ENCODE results near the gene HERC5.
"Not testable (repeated sequence)": the region's sequence is repeated elsewhere in the genome, so short reads cannot be mapped to it uniquely, and the experiment has no call there.

The HERC5 gene

DNA sequence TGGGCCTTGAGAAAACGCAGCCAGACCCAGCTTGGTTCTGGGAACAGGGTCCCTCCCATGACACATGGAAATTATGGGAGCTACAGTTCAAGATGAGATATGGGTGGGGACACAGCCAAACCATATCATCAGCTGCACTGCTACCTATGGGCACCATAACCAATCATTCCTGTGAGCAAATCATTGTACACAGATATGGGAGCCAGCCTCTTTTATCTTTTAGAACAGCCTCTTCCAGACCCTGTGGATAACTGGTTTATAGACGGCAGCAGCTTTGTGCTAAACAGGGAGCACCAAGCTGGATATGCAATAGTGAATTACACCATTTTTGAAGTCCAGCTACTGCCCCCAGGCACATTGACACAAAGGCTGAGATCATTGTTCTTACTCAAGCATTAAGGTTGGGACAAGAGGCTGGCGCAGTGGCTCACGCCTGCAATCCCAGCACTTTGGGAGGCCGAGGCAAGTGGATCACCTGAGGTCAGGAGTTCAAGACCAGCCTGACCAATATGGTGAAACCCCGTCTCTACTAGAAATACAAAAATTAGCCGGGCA lies 8.6 kb upstream of the HERC5 start:
- DNase-seq (ENCODE audit: low read depth, low spot score), result not testable (repeated sequence)

GRCh38 chr4:88448889-88449288 lies 8.0 kb upstream of the HERC5 start:
- DNase-seq (ENCODE audit: low read depth, low spot score), result no peak

GRCh38 chr4:88449290-88449689 lies 7.6 kb upstream of the HERC5 start:
- DNase-seq (ENCODE audit: low read depth, low spot score), result no peak

DNA sequence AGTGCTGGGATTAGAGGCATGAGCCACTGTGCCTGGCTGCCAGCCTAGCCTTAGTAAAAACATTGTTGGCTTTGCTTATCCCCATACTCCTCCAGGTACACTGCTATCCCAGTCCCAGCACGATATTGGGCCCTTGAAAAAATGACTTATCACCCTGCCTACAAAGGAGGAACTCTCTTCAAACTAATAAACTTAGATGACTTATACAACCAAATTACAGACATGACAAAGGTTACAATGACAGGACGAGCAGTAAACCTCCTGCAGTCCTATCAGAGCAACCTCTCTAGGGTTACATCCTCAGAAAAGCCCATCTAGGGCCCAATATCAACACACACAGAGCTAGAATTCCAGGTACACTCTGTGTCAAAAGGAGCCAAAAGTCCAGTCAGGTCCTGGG lies 5.7 kb upstream of the HERC5 start:
- no peak for DNase-seq (ENCODE audit: low read depth, low spot score)

DNA sequence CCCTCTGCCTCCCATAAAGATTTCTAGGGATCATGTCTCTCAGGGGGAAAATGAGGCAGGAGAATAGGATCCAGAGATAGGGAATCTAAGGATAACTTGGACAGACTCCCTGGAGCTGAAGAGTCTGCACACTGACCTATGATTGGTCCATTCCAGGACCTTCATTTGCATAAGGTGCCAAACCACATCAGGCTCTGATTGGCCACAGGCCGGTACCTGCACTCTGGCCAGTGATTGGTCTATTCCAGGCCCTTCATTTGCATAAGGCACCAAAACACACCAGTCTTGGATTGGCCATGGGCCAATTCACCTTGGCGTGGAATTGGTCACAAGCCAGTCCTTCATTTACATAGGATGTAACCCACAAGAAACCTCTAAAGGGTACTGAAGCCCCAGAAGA lies 4.0 kb upstream of the HERC5 start:
- no peak for DNase-seq (ENCODE audit: low read depth, low spot score)

- DNase-seq (ENCODE audit: low read depth, low spot score), result no peak
Measured at GRCh38 chr4:88457307-88458103, 586 bp downstream of the HERC5 start.

- DNase-seq (ENCODE audit: low read depth, low spot score), result no peak
Measured at GRCh38 chr4:88458104-88458740, 1.3 kb downstream of the HERC5 start.

- no peak for DNase-seq (ENCODE audit: low read depth, low spot score)
Measured at GRCh38 chr4:88465653-88466192, 8.8 kb downstream of the HERC5 start.

- DNase-seq (ENCODE audit: low read depth, low spot score), result no peak
Measured at GRCh38 chr4:88467392-88467791, 10.5 kb downstream of the HERC5 start.

DNA sequence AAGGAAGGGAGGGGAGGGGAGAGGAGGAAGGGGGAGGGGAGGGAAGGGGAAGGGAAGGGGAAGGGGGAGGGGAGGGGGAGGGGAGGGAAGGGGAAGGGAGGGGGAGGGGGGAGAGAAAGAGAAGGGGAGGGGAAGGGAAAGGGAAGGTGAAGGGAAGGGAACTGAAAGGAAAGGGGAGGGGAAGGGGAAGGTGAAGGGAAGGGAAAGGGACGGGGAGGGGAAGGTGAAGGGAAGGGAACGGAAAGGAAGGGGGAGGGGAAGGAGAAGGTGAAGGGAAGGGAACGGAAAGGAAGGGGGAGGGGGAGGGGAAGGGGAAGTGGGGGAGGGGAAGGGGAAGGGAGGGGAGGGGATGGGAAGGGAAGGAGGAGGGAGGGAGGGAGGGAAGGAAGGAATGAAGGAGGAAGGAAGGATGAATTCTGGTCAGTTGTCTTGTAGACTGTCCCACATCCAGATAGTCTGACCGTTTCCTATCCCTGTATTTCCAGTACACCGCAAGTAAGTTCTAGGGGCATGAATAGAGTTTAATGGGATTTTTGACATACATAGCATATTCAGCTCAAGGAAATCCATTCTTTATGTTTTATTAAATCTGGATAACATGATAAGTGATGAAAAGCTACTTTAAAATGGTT lies 20.4 kb downstream of the HERC5 start:
- no peak for DNase-seq (ENCODE audit: low read depth, low spot score)

GRCh38 chr4:88478247-88478646 lies 21.3 kb downstream of the HERC5 start:
- DNase-seq (ENCODE audit: low read depth, low spot score), result no peak

- DNase-seq (ENCODE audit: low read depth, low spot score), result no peak
Measured at GRCh38 chr4:88481537-88481936, 24.6 kb downstream of the HERC5 start.

DNA sequence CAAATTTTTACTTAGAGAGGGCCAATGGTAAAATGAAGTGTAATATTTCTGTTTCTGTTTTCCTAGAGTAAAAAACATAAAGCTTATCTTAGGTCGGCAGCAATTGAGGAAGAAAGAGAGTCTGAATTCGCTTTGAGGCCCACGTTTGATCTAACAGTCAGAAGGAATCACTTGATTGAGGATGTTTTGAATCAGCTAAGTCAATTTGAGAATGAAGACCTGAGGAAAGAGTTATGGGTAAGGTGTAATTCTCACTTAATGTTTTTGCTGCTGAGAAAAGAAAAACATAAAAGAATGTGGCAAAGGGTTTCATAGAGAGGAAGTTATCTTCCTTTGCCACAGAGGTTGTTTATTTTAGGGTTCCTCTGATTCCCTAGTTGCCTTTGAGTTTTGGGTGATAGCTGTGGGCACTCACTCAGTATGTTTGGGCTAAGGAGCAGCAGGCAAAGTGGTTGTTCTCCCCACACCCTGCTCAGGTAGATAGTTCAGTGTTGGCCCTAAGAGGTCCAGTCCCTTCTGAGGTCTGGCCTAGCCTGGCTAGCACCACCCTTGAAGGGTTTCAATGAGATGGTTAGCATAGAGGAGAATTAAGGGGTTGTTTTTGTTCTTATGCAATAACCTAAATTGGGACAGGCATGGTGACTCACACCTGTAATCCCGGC lies 32.3 kb downstream of the HERC5 start:
- DNase-seq (ENCODE audit: low read depth, low spot score), result no peak

DNA sequence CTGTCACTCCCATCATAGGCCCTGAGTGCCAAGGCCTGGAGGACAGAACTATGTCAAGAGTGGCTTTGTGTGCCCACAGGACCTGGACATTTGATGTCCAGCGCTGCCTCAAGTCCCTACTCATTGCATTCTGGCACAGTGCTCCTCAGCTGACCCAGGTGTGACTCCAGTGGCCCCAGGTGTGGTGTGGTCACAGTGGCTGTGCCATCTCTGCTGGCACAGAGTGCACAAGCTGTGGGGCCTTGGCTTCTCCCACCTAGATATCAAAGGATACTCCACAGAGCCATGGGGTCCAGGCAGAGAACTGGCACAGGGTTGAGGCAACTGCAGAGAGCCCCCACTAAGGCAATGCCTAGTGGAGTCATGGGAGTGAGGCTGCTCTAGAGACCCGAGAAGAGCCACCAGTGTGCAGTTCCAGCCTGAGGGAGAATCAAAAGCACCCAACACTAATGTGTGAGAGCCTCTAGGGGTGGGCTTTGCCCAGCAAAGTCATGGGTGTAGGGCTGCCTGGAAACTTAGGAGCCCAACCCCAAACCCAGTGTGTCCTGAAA lies 41.0 kb downstream of the HERC5 start:
- DNase-seq (ENCODE audit: low read depth, low spot score), result no peak

DNA sequence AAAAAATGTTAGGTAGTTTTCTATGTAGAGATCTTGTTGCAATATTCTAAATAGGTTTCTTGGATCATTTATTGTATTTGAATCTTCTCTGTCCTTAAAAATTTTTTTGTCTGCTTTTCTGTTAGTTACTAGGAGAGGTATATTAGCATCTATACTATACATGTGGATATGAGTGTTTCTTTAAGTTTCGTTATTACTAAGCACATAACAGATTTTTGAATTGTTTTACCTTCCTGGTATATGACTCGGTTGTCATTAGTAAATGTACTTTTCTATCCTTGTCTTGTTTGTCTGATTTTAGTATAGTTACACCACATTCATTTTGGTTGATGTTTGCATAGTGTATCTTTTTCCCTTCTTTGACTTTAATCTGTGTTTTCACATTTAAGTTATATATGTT lies 46.4 kb downstream of the HERC5 start:
- DNase-seq (ENCODE audit: low read depth, low spot score), result no peak

DNA sequence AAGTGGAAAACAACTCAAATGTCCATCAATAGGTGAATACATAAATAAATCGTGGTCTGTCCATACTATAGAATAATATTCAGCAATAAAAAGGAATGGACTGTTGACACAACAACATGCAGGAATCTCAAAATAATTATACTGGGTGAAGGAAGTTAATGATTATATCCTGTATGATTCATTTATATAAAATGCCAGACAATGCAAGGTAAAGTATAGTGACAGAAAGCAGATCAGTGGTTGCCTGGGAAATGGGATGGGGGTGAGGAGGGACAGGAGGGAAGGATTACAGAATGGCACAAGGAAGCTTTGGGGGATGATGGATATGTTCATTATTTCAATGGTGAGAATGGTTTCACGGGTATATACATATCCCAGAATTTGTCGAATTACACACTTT lies 54.3 kb downstream of the HERC5 start:
- no peak for DNase-seq (ENCODE audit: low read depth, low spot score)

- no peak for DNase-seq (ENCODE audit: low read depth, low spot score)
Measured at GRCh38 chr4:88514557-88515511, 57.9 kb downstream of the HERC5 start.

DNA sequence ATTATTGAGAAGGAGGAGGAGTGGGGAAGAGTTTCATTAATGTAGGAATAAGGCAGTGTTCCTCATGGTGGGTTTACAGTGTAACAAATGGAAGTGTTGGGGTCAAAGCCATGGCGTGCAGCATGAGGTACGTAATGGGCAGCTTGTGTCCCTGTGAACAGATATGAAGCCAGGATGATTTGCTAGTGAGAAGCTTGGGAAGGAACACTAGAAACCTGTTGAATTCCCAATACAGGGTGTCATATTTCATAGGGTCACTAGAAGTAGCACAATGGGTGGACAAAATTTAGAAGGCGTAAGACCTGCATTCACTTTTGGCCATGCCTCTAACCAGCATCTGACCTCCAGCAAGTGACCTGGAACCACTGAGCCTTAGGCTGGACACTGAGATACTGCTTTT lies 59.8 kb downstream of the HERC5 start:
- no peak for DNase-seq (ENCODE audit: low read depth, low spot score)

DNA sequence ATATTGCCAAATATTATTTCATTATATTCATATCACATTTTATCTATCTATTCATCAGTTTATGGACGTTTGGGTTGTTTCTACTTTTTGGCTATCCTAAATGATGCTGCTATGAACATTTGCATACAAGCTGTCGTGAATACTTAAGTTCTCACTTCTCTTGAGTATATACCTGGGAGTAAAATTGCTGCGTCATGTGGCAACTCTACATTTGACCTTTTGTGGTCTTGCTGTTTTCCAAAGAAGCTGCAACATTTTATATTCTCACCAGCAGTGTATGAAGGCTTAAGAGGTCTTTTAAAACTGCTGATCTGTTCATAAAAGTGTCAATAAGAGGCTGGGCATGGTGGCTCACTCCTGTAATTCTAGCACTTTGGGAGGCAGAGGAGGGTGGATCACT lies 60.9 kb downstream of the HERC5 start:
- DNase-seq (ENCODE audit: low read depth, low spot score), result no peak

DNA sequence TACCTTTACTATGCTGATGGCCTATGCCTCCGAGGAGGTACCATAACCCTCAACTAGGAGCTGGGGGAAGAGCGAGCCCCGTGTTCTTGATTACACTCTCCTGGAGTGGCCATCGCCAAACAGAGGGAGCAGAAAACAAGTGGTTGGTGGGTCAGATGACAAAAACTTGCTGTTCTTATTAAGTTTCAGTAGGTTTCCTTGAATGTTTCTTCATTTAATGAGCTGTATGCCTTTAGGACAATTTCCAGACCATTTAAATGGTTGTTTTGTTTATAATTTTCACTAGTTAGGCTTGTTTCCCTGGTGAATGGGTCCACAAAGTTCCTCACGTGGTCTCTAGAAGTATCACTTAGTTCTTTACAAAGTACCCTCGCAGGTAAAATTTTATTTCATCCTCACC lies 62.0 kb downstream of the HERC5 start:
- DNase-seq (ENCODE audit: low read depth, low spot score), result no peak

Data from smooth muscle cell of the brain vasculature (primary cell).